ENCODE data around the gene SEMA3B.
A peak's percentile ranks its signal among the peaks of the same experiment; 100 is the strongest.
"Not testable (repeated sequence)": the region's sequence is repeated elsewhere in the genome, so short reads cannot be mapped to it uniquely, and the experiment has no call there.

The SEMA3B gene

DNA sequence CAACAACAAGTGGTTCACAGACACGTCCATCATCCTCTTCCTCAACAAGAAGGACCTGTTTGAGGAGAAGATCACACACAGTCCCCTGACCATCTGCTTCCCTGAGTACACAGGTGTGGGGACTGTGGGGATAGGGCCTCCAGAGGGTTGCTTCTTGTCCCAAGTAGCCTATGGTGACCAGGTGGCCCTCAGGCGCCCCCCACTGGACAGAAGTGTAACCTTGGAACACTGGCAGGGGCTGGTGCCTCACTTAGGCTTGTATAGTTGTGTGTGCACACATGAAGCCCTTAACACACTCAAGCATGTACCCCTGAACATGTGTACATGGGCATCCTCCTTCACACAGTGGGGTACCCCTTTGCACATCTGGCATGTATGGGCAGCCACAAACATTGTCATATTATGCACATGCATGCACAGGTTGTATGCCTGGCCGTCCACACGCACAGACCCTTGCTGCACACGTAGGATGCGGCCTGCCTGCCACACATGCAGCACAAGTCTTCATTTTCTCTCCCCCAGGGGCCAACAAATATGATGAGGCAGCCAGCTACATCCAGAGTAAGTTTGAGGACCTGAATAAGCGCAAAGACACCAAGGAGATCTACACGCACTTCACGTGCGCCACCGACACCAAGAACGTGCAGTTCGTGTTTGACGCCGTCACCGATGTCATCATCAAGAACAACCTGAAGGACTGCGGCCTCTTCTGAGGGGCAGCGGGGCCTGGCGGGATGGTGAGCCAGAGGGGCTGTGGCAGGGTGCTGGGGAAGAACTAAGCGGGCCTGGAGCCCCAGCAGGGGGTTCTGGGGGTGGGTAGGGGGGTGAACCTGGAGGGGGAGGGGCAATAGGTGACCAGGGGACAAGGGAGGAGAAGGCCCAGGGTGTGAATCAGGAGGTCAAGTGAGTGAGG, 11.7 kb upstream of the SEMA3B start:
- DNase-seq (ENCODE audit: low read depth, low spot score) = no peak
- no peak overlapping the region for H3K4me3 ChIP-seq (ENCODE audit: low read length)

DNA sequence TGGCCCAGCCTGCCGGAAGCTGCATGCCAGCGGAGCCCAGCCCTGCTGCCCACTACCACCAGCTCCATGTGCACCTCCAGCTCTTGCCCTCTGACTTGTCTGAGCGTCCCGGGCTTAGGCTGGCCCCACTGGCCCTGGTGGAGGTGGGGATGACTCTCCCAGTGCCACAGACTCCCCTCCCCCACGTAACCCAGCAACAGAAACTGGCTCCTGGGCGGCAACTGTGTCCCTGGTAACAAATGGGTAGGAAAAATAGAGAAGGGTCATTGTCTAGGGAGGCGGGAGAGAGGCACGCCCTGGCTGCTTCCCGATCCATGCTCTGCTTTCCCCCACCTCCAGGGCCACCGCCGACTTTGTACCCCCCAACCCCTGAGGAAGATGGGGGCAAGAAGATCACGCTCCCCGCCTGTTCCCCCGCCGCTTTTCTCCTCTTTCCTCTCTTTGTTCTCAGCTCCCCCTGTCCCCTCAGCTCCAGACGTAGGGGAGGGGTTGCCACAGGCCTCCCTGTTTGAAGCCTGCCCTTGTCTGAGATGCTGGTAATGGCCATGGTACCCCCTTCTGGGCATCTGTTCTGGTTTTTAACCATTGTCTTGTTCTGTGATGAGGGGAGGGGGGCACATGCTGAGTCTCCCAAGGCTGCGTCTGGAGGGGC, 10.8 kb upstream of the SEMA3B start:
- H3K4me3 ChIP-seq (ENCODE audit: low read length) = no peak overlapping the region
- DNase-seq (ENCODE audit: low read depth, low spot score) = no peak

DNA sequence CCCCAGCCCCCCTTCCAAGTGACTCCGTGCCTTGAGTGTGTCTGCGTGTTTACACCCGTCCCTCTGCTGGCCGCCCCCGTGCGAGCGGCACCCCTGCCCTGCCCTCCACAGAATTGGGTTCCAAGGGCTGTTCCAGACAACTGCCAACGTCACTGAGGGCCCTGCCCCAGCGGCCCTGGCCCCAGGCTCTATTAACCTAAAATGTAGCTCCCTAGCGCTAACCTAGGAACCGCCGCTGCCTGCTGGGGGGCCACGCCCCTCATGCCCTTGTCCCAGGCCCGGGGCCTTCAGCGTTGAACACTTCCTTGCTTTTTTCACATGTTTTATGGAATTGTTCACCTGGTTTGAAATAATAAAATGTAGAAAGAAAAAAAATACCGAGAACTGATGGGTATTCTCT, 10.0 kb upstream of the SEMA3B start:
- H3K4me3 ChIP-seq (ENCODE audit: low read length) = no peak overlapping the region
- DNase-seq (ENCODE audit: low read depth, low spot score) = no peak

DNA sequence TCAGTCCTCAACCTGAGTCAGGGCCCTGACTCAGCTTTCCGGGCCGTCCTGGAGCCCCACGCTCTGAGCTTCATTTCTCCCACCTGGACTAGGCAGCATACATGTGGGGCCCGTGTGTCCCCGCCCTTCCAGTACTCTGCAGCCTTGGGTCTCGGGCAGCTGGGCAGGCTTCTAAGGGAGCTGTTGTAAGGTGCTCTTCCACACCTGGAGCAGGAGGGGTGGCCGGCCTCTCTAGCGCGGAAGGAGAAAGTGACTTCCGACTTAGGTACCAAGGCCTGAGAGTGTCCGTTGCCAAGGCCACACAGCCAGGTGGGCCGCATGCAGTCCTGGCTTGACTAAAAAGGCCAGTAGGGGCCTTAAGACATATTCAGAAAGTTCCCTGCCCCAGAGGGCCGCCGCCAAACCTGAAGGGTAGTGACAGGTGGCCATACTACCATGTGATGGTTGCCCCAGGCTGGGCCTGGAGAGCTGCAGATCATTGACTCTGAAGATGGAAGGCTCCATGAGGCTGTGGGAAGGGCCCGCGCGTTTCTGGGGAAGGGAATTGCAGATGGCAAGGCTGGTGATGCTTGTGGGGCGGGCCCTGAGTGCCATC, 9.4 kb upstream of the SEMA3B start:
- DNase-seq (ENCODE audit: low read depth, low spot score) = no peak
- H3K4me3 ChIP-seq (ENCODE audit: low read length) = peak overlapping the region; percentile 25

DNA sequence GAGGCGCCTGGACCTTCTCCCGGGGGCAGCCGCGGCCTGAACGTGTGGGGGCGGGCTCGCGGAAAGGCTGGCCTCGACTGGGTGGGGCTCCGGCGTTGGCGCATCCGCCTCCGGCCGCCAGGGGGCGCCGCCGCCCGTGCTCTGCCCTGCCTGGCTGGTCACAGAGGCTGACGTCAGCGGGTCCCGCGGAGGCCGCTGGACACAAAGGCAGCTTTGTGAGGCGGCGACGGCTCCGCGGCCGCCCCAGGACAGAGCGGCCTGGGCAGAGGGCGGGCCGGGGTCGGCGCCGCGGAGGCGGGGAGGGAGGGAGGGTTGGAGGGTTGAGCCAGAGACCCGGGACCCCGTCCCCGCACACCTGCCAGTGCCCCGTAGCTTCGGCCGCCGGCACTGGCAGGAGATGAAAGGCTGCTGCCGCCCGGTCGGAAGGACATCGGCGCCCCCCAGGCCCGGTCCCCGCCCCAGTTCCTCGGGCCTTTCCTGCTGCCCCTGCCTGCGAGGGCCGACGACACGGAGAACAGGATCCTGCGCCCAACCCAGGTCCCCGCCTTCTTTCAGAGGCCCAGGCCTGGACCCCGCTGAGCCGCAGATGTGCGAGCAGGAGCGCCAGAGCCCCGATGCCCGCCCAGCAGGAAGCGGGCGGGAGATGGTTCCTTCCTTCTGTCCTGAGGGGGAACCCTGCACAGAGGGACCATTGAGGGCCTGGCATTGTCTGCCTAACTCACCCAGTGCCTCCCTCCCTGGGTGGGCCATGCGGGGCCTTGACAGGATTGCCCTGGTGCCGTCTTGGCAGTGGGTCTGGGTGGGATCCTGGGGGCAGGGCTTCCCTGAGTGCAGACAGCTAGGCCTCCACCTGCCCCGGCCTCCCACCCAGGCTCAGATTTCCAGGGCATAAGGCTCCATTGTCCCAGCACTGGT, 8.7 kb upstream of the SEMA3B start:
- peak; percentile 41 for DNase-seq (ENCODE audit: low read depth, low spot score)
- peak overlapping the region; percentile 50 for H3K4me3 ChIP-seq (ENCODE audit: low read length)

DNA sequence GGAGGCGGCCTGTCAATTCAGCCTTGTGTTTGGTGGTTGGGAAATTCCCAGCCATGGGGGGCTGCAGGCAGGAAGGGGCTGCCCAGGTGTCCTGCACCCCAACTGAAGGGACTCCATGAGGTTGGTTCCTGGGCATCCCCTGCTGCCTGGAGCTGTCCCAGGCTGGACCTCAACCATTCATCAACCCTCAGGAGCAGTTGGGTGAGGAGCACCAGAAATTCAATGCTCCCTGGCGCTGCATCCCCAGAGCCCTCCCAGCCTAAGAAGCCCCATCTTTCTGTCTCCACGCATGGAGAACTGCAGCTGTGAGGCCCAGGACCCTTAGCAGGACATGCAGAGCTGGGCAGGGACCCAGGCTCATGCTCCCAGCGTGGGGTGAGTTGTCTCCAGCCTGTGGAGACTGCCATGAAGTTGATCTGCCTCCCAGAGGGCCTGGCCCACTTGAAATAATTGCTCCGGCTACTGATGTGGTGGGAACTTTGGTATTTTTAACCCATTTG, 8.0 kb upstream of the SEMA3B start:
- H3K4me3 ChIP-seq (ENCODE audit: low read length) = peak overlapping the region; percentile 50; the same call in 1 of the 2 replicates
- no peak for DNase-seq (ENCODE audit: low read depth, low spot score)

DNA sequence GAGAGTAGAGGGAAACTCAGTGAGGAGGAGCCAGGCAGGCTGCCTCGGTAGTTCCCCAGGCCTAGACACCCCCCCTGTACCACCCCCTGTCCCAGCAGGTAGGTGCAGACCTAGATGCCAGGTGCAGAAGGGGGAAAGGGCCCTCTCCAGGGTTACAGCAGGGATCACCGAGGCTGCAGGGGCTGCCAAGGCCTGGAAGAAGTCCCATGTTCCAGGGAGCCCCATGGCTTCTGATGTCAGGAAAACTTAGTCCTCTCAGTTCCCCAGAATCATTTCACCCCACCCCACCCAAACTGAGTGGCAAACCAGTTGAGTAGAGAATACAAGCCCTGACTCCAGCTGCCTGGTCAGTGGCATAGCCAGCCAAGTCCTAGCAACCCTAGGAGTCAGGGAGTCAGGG, 7.4 kb upstream of the SEMA3B start:
- DNase-seq (ENCODE audit: low read depth, low spot score) = no peak
- H3K4me3 ChIP-seq (ENCODE audit: low read length) = no peak overlapping the region

DNA sequence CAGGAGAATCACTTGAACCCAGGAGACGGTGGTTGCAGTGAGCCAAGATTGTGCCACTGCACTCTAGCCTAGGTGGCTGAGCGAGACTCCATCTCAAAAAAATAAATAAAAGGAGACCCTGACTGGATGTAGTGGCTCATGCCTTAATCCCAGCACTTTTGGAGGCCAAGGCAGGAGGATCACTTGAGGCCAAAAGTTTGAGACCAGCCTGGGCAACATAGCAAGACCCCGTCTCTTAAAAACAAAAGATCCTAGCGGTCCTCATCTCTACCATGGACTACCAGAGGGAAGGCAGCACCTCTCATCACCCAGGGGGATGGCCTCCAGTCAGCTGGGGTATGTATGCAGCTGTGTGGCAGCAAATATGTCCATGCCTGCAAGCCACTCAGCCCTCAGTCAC, 6.7 kb upstream of the SEMA3B start:
- not testable (repeated sequence) for H3K4me3 ChIP-seq (ENCODE audit: low read length); DNase-seq (ENCODE audit: low read depth, low spot score)

DNA sequence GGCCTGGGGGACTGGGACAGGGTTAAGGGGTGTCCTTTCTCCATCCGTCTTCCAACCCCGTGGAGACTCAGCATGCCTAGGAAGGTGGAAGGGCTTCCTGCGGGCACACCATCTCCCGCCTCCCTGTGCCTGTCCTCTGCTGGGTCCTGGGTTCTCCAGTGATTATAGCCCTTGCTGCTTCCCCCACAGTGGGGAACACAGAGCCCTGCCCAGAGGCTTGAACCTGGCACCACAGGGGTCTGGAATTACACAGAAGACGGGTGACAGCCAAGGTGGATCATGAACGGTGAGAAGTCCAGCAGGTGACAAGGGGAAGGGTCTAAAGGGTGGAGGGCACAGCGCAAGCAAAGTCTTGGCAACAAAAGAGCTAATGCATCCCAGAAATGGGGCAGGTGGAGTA, 6.2 kb upstream of the SEMA3B start:
- DNase-seq (ENCODE audit: low read depth, low spot score) = no peak

DNA sequence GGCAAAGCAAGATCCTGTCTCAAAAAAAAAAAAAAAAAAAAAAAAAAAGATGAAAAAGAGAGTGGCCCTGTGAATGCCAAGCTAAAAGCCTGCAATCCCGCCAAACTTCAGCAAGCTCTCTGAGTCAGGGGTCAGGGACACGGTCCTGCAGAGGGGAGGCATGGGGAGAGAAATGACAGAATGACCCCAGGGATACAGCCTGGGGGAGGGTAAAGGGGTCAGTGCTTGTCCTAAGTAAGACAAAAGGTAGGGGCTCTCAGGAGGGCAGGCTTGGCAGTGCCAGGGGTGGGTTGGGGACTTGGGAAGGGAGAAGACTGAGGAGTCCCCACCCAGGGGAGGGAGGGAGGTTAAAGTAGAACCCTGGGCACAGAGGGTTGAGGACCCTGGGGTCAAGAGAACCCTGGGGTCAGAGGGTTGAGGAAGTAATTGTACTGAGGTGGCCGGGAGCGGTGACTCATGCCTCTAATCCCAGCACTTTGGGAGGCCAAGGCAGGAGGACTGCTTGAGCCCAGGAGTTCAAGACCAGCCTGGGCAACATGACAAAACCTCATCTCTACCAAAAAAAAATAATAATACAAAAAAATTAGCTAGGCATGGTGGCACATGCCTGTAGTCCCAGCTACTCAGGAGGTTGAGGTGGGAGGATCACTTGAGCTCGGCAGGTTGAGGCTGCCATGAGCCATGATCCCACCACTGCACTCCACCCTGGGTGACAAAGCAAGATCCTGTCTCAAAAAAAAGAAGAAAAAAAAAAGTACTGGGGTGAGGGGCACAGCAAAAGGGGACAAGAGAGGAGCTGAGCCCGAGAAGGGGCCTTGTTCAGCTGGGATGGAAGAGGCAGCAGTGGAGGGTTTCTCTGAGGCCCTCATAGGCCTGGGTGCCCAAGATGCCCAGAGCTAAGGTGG, 5.2 kb upstream of the SEMA3B start:
- no peak for DNase-seq (ENCODE audit: low read depth, low spot score)
- no peak overlapping the region for H3K4me3 ChIP-seq (ENCODE audit: low read length)

More for the DNA sequence above, 6.2 kb upstream of the SEMA3B start:
- H3K4me3 ChIP-seq (ENCODE audit: low read length) = no peak overlapping the region

DNA sequence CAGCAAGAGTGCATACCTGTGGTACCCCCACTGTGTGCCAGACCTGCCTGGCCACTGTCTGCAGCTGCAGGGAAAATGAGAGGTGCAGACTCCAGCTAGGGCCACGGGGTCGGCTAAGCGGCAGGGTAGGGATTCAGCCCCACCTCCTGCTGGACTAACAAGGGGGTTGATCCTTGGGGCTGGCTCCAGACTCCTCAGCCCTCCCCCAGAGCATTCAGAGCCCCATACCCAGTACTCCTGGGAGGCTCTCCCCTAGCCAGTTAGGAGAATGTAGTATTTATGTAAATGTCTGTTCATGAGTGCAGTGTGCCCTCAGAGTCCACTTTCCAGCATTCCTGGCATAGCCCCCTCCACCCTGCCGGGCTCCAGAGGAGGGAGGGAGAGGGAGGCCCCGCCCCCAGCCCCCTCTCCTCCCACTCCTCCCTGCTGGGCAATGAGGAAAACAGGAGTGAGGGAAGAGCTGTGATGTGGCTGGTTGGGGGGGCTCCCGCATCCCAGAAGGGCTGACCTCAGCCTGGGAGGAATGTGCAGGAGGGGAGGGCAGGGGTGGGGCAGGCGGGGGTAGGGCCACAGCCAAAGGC, 4.5 kb upstream of the SEMA3B start:
- no peak for DNase-seq (ENCODE audit: low read depth, low spot score)
- H3K4me3 ChIP-seq (ENCODE audit: low read length) = no peak overlapping the region

DNA sequence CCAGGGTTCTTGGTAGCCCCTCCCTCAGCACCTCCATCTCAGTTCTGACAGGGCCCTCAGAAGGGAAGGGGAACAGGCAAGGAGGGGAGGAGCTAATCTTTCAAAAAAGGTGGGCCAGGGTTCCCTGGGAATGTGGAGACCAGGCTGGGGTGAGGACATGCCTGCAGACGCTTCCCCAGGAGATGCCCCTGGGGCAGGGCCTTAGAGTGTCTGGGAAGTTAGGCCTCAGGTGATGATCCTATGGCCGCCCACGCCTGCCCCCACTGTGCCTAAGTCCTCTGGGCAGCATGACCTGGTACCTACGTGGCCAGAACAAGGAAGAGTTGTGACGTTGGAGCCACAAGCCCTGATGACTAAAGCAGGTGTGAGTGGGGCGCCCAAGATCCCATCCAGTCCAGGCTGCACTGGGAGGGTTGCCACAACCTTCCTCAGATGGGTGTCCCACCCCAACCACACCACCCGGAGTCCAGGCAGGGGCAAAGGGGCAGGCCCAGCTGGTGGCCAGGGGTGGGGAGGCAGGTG, 3.9 kb upstream of the SEMA3B start:
- H3K4me3 ChIP-seq (ENCODE audit: low read length) = no peak overlapping the region
- no peak for DNase-seq (ENCODE audit: low read depth, low spot score)

DNA sequence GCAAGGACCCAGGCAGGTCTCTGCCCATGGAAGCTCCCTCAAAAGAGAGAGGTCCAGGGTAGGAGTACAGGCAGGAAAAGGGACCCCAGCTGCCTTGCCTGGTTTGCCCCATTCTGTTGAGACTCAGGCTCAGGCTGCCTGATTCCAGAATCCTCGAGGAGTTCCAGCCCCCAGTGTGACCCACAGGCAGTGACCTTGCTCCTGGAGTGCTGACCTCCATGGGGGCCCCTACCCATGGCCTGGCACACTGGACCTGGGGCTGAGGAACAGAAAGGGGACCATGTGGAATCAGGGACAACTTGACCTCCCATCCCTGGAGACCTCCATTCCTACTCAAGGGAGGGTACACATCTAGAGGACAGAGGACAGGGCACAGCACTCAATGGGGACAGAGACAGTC, 3.4 kb upstream of the SEMA3B start:
- DNase-seq (ENCODE audit: low read depth, low spot score) = no peak
- H3K4me3 ChIP-seq (ENCODE audit: low read length) = no peak overlapping the region

DNA sequence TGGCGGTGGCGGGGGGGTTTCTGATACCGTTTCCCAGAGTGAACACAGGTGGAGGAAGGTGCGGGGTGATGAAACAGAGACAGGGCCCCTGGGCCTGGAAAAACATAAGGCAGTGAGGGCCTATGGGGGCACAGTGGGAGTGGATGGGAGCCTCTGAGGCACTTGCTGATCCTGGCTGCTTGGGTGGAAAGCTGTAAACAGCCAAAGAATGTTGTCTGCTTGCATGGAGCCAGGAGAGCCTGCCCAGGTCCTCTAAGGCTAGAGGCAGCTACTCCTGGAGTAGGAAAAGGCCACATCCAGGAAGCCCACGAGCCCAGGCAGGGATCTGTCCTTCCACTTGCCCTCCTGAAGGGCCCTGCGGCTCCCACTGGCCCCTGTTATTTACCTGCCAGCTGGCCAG, 2.9 kb upstream of the SEMA3B start:
- no peak for DNase-seq (ENCODE audit: low read depth, low spot score)
- no peak overlapping the region for H3K4me3 ChIP-seq (ENCODE audit: low read length)

DNA sequence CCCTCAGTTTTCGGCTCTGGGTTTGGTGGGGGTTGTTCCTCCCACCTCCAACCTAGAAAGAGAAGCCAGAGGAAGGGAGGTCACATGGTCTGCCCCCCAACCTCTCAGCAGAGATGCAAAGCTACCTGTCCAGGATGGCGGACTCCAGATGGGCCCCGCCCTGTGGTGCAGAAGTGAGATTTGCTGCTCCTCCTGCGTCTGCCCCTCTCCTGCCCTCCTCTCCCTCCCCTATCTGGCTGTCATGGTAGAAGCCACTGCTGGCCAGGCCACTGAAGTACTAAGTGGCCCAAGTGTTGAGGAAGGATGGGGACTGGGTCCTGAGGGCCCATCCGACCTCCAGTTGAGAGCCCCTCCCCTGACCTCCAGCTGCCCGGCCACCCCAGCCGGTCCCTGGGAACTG, 2.1 kb upstream of the SEMA3B start:
- no peak overlapping the region for H3K4me3 ChIP-seq (ENCODE audit: low read length)
- DNase-seq (ENCODE audit: low read depth, low spot score) = no peak

DNA sequence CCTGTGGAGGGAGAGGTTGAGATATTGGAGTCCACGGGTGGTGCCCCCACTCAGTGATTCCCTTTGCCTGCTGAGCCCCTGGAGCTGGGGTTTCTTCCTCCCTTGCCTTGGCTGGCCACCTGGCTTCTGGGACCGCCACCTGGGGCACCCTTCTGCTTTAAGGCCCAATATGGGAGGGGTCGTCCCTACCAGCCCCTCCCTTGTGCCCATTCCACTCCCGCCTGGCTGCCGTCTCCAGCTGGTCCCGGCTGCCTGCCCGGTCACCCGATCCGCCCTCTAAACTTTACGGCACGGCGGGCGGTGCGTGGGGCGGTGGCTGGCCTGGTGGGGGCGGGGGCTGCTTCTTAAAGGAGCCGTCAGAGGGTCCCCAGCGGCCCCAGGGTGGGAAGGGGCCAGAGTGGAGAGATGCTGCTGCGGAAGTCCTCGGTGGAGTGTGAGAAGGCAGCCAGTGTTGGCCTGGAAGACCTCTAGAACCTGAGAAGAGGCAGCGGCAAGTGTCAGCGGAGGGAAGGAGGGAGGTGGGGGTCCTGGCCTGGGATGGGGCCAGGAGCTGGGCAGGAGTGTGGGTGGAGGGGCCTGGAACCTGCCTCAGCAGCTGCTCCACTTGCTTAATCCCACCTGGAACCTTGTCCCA, 1.6 kb upstream of the SEMA3B start:
- no peak for DNase-seq (ENCODE audit: low read depth, low spot score)
- H3K4me3 ChIP-seq (ENCODE audit: low read length) = no peak overlapping the region

DNA sequence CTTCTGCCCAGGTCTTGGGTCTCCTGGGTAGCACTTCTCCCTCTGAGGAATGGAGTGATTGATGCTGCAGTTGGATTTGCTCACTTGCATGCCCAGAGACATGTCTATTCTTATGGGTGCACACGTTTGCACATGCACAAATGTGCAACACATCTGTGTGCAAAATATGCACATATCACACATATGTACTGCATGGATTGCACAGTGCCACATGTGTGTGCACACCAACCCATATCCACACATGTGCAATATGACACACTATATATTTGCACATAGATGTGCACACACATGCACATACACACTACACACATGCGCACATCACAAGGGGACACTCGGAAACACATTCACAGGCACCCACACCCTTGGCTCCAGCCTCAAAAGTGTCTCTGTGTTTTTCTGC, 671 bp upstream of the SEMA3B start:
- no peak for DNase-seq (ENCODE audit: low read depth, low spot score)
- H3K4me3 ChIP-seq (ENCODE audit: low read length) = no peak overlapping the region

Data from Jurkat, Clone E6-1 (cell line).